ENCODE results near the gene BORCS5.

DNA sequence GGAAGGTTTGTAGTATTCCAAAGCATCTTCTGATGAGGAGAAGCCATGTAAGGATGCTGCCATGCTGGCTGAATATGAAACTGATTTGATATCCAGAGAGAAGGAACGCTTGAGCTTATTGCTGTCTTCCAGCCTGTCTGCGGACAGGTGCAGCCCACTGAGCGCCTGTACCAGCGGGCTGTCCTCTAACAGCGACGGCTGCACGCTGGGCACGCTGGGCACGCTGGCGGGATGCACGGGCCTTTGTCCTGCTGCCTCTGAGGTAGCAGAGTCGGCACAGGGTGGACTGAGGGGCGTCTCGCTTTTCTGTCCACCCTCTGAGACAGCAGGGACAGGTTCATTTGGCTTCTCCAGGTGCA, 120.6 kb downstream of the BORCS5 start:
- TF ChIP-seq, protein P1, sequence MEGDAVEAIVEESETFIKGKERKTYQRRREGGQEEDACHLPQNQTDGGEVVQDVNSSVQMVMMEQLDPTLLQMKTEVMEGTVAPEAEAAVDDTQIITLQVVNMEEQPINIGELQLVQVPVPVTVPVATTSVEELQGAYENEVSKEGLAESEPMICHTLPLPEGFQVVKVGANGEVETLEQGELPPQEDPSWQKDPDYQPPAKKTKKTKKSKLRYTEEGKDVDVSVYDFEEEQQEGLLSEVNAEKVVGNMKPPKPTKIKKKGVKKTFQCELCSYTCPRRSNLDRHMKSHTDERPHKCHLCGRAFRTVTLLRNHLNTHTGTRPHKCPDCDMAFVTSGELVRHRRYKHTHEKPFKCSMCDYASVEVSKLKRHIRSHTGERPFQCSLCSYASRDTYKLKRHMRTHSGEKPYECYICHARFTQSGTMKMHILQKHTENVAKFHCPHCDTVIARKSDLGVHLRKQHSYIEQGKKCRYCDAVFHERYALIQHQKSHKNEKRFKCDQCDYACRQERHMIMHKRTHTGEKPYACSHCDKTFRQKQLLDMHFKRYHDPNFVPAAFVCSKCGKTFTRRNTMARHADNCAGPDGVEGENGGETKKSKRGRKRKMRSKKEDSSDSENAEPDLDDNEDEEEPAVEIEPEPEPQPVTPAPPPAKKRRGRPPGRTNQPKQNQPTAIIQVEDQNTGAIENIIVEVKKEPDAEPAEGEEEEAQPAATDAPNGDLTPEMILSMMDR (IDR thresholded peaks at IDR 0.05) = no peak
- TF ChIP-seq, protein P2, sequence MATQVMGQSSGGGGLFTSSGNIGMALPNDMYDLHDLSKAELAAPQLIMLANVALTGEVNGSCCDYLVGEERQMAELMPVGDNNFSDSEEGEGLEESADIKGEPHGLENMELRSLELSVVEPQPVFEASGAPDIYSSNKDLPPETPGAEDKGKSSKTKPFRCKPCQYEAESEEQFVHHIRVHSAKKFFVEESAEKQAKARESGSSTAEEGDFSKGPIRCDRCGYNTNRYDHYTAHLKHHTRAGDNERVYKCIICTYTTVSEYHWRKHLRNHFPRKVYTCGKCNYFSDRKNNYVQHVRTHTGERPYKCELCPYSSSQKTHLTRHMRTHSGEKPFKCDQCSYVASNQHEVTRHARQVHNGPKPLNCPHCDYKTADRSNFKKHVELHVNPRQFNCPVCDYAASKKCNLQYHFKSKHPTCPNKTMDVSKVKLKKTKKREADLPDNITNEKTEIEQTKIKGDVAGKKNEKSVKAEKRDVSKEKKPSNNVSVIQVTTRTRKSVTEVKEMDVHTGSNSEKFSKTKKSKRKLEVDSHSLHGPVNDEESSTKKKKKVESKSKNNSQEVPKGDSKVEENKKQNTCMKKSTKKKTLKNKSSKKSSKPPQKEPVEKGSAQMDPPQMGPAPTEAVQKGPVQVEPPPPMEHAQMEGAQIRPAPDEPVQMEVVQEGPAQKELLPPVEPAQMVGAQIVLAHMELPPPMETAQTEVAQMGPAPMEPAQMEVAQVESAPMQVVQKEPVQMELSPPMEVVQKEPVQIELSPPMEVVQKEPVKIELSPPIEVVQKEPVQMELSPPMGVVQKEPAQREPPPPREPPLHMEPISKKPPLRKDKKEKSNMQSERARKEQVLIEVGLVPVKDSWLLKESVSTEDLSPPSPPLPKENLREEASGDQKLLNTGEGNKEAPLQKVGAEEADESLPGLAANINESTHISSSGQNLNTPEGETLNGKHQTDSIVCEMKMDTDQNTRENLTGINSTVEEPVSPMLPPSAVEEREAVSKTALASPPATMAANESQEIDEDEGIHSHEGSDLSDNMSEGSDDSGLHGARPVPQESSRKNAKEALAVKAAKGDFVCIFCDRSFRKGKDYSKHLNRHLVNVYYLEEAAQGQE (IDR thresholded peaks at IDR 0.05; ENCODE audit: insufficient read depth in 1 of 2, low read depth in 2 of 2, low read length in 1 of 2) = no peak
- no peak for TF ChIP-seq SIN3A (IDR thresholded peaks at IDR 0.05; ENCODE audit: borderline replicate concordance, insufficient read depth, low read depth, low read length)
- no peak for TF ChIP-seq POLR2AphosphoS5 (IDR thresholded peaks at IDR 0.05; ENCODE audit: low read depth, low read length)

Measured in Panc1 (cell line).